Effector CD4-positive, alpha-beta T cell (primary cell): ENCODE data around the gene USP43.

Experiments
- DNase-seq: peaks from one replicate; pipeline ENCODE4 v3.0.0-alpha.2; 2020

The USP43 gene

GRCh38 chr17:9666461-9667050 is 21.2 kb downstream of the USP43 start:
- DNase-seq = no peak

- DNase-seq = no peak
Measured at GRCh38 chr17:9668517-9668916, 23.2 kb downstream of the USP43 start.

GRCh38 chr17:9669551-9670008 is 24.3 kb downstream of the USP43 start:
- no peak for DNase-seq

GRCh38 chr17:9670596-9670995 is 25.3 kb downstream of the USP43 start:
- no peak for DNase-seq

- DNase-seq = no peak
Measured at GRCh38 chr17:9671559-9671958, 26.2 kb downstream of the USP43 start.

GRCh38 chr17:9672266-9672665 is 26.9 kb downstream of the USP43 start:
- no peak for DNase-seq

GRCh38 chr17:9672691-9673090 is 27.4 kb downstream of the USP43 start:
- DNase-seq = no peak

GRCh38 chr17:9676084-9676483 is 30.8 kb downstream of the USP43 start:
- no peak for DNase-seq

- no peak for DNase-seq
Measured at GRCh38 chr17:9676820-9677310, 31.5 kb downstream of the USP43 start.

GRCh38 chr17:9677411-9677810 is 32.1 kb downstream of the USP43 start:
- DNase-seq = no peak

- DNase-seq = no peak
Measured at GRCh38 chr17:9677896-9678295, 32.6 kb downstream of the USP43 start.

- DNase-seq = no peak
Measured at GRCh38 chr17:9684955-9685621, 39.8 kb downstream of the USP43 start.

GRCh38 chr17:9693755-9694154 is 48.4 kb downstream of the USP43 start:
- DNase-seq = no peak

GRCh38 chr17:9696279-9697044 is 51.1 kb downstream of the USP43 start:
- DNase-seq = no peak

- no peak for DNase-seq
Measured at GRCh38 chr17:9700136-9700535, 54.8 kb downstream of the USP43 start.

- DNase-seq = no peak
Measured at GRCh38 chr17:9700754-9701476, 55.6 kb downstream of the USP43 start.

GRCh38 chr17:9702482-9702881 is 57.2 kb downstream of the USP43 start:
- DNase-seq = no peak

GRCh38 chr17:9702914-9703780 is 57.8 kb downstream of the USP43 start:
- DNase-seq = no peak

GRCh38 chr17:9703781-9704082 is 58.4 kb downstream of the USP43 start:
- no peak for DNase-seq

- no peak for DNase-seq
Measured at GRCh38 chr17:9705745-9706144, 60.4 kb downstream of the USP43 start.

GRCh38 chr17:9707948-9708347 is 62.6 kb downstream of the USP43 start:
- DNase-seq = no peak

- DNase-seq = no peak
Measured at GRCh38 chr17:9714801-9715200, 69.5 kb downstream of the USP43 start.
